Mucosa of descending colon (tissue), 3 donors: Measurements from ENCODE around the gene AQP5. TPM values are rescaled to one million over a fixed set of nuclear protein-coding genes. Genes with fewer than 3 reads are reported as not detected.

Experiments
- ATAC-seq: fragments of 200-7000 bp; cut with Tn5 transposase; one replicate; pipeline ENCODE4 v1.9.1; 2020; ENCODE audit warnings: mild to moderate bottlenecking, moderate library complexity
- DNase-seq, 3 donors: peaks; one replicate each; pipeline ENCODE4 v3.0.0-alpha.2; 2020
- H3K36me3 ChIP-seq: fragments of 200-600 bp; one replicate; pipeline ENCODE4 v1.8.0; 2021; ENCODE audit warnings: low read depth, mild to moderate bottlenecking
- H3K4me1 ChIP-seq: fragments of 200-600 bp; one replicate; pipeline ENCODE4 v1.8.0; 2021; ENCODE audit warnings: low read depth, mild to moderate bottlenecking
- H3K4me3 ChIP-seq: fragments of 200-600 bp; one replicate; pipeline ENCODE4 v1.8.0; 2021; ENCODE audit warnings: mild to moderate bottlenecking
- H3K9me3 ChIP-seq: fragments of 200-600 bp; one replicate; pipeline ENCODE4 v1.8.0; 2021; ENCODE audit warnings: mild to moderate bottlenecking
- intact Hi-C, 2 donors: fragments of 100-400 bp; cut with DNase I in 1 of 2; cut with micrococcal nuclease in 1 of 2; formaldehyde crosslinking; loops; one replicate each; pipeline versions ENCODE4 v1.11.0 to v1.11.1; 2022; cut with DNase I, micrococcal nuclease
- total RNA-seq, 3 donors: library from RNA; stranded (reverse); fragmentation: NEBNext Ultra II Directional in 2 of 3; extraction: Animal tissue kit (Norgen Biotek cat#: 25700) in 2 of 3; gene quantifications; one replicate each; pipeline versions ENCODE4 v1.2.1 to v1.2.4, GENCODE V29; 2021 to 2023
- TF ChIP-seq, protein P1 (sequence below): fragments of 200-600 bp; IDR thresholded peaks from one replicate; pipeline ENCODE4 v1.8.0; 2022; ENCODE audit warnings: antibody characterized with exemption, mild to moderate bottlenecking
- donor health status: DM: no; HTN: no; CAD: no; lungs with moderate emphysema.
- donor health status: DM: no; HTN: no; CAD: no.
- donor health status: DM: no; HTN: yes; CAD: no.

Gene AQP5
- total RNA-seq, 3 donors from 2014 or later = not detected

DNA sequence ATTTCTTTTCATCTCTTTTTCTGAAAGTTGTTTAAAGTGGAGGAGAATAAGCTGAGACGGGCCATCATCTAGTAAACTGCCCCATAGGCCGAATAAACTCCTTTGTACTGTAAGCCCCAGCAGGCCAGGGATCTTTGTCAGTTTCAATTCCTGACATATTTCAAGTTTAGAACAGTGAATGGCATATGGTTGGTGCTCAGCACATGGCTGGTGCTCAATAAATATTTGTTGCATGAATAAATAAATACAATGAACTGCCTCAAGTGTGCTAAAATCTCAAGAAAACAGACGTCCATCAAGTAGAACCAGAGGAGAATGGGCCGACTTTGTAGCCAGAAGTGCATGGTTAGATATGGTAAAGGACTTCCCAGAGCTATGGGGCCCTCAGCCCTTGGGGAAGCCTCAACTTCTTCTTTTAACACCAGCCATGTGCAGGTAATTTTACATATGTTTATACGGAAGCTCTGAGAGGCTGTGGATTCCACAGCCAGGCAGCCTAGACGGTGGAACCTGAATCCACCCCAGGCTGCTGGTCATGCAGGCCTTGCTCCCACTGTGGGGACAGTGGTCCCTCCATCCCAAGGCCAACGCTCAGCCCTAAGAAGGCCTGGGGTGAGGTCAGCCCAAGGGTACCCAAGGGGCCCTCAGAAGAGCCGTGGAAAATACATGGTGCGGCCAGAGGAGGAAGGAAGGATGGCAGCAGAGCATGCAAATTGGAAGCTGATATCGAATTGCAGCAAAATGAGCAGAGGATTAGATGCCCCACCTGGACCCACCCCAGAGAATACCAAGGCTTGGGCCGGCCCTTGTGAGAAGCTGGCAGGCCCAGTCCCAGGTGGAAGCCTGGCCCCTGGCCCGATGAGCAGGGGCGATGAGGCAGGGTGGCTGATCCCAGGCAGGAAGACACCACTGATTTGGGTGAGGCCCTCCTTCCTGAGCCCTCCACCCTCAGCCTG lies 19.8 kb upstream of the AQP5 start:
- no peaks in the 10 kb centered on the region for H3K36me3 ChIP-seq
- TF ChIP-seq, protein P1, sequence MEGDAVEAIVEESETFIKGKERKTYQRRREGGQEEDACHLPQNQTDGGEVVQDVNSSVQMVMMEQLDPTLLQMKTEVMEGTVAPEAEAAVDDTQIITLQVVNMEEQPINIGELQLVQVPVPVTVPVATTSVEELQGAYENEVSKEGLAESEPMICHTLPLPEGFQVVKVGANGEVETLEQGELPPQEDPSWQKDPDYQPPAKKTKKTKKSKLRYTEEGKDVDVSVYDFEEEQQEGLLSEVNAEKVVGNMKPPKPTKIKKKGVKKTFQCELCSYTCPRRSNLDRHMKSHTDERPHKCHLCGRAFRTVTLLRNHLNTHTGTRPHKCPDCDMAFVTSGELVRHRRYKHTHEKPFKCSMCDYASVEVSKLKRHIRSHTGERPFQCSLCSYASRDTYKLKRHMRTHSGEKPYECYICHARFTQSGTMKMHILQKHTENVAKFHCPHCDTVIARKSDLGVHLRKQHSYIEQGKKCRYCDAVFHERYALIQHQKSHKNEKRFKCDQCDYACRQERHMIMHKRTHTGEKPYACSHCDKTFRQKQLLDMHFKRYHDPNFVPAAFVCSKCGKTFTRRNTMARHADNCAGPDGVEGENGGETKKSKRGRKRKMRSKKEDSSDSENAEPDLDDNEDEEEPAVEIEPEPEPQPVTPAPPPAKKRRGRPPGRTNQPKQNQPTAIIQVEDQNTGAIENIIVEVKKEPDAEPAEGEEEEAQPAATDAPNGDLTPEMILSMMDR = no peak
- H3K4me3 ChIP-seq = no peak overlapping the region
- intact Hi-C loops = no loop called here
- peaks cover 6% of the 10 kb centered on the region for H3K4me1 ChIP-seq
- no peak for ATAC-seq
- no peak for DNase-seq
- no peaks in the 10 kb centered on the region for H3K9me3 ChIP-seq

DNA sequence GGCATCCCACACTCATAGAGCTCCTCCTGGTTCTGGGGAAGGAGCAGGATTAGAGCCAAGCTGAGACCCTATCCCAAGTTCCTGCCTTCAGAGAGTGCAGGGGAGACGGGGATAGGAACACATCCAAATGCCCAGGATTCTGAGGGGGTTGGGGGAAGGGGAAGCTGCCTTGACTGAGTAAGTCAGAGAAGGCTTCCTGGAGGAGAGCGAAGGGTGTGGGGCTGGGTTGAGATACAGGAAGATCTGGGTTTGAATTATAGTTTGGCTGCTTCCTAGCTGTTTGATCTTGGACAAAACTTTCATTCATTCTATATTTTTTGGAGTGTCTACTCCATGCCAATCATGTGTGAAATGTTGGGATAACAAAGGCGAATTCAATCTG lies 19.2 kb upstream of the AQP5 start:
- peaks cover 6% of the 10 kb centered on the region for H3K4me1 ChIP-seq
- intact Hi-C loops = no loop called here
- DNase-seq (no peak), ATAC-seq (no peak)
- TF ChIP-seq, protein P1 = no peak
- H3K4me3 ChIP-seq = no peak overlapping the region
- no peaks in the 10 kb centered on the region for H3K9me3 ChIP-seq
- no peaks in the 10 kb centered on the region for H3K36me3 ChIP-seq

DNA sequence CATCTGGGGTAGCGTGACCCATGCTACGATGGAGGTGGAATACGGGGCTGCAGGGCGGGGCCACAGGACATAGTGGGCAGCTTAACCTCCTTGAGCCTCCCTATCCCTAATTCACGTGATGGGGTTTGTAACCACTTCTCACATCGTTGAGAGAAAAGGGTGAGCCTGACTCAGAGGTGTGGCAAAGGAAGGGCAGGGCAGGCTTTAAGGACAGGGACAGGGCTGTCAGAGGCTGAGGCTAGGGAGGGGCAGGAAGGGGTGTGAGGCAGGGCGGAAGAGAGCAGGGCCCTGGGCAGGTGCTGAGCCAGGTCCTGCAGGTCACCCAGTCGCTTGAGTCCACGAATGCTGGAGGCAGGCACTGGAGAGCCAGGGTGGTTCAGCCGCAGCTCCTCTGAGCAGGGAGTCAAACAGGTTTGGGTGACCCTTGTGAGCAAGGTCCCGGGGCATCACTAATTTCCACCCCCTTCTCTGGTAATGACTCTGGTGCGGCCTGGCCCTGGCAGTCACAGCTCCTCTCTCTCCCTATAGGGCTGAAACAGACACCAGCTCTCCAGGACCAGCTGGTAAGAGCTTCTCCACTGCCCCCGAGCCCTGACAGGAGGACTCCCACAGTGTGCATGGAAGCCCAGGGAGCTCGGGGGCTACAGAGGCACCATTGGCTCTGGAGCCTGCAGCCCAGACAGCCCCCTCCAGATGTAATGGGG lies 18.6 kb upstream of the AQP5 start:
- peak; percentile 86 for ATAC-seq
- Histone ChIP-seq H3K36me3 (no peaks in the 10 kb centered on the region), H3K4me1 (peaks cover 6% of the 10 kb centered on the region), H3K4me3 (no peak overlapping the region), H3K9me3 (no peaks in the 10 kb centered on the region)
- peak; percentile 61 to 80 (median 69) for DNase-seq
- intact Hi-C loops = no loop called here
- TF ChIP-seq, protein P1 = no peak

DNA sequence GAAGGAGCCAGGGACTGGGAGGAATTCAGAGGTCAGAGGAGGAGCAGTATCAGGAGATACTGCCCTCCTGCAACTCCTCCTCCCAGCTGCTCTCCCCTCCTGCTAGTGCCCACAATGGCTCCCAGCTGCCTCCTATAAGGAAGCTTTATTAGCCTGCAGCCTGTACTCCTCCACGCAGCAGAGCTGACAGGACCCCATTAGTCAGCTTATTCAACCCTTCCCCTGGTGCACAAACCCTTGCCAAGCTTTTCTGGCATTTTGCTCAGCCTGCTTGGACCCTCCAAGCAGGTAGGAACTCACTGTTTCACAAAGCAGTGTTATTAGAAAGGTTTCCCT lies 18.1 kb upstream of the AQP5 start:
- DNase-seq = no peak
- H3K4me3 ChIP-seq = no peak overlapping the region

GRCh38 chr12:49944046-49944445 lies 17.6 kb upstream of the AQP5 start:
- no peak overlapping the region for H3K4me3 ChIP-seq
- no peaks in the 10 kb centered on the region for H3K9me3 ChIP-seq
- DNase-seq (no peak), ATAC-seq (no peak)
- TF ChIP-seq, protein P1 = no peak
- peaks cover 6% of the 10 kb centered on the region for H3K4me1 ChIP-seq
- no peaks in the 10 kb centered on the region for H3K36me3 ChIP-seq
- intact Hi-C loops = no loop called here

More for the DNA sequence above, 18.1 kb upstream of the AQP5 start:
- no peak for ATAC-seq
- no peaks in the 10 kb centered on the region for H3K9me3 ChIP-seq
- H3K36me3 ChIP-seq = no peaks in the 10 kb centered on the region
- intact Hi-C loops = no loop called here
- peaks cover 6% of the 10 kb centered on the region for H3K4me1 ChIP-seq
- TF ChIP-seq, protein P1 = no peak
